ENCODE data around the gene BRD4.

BRD4 gene

GRCh38 chr19:15247107-15248014, 85.0 kb downstream of the BRD4 start:
- no peak for DNase-seq

GRCh38 chr19:15246198-15246481, 86.2 kb downstream of the BRD4 start:
- DNase-seq, result no peak

GRCh38 chr19:15245370-15246197, 86.8 kb downstream of the BRD4 start:
- DNase-seq, result no peak

- DNase-seq, result no peak
Observed at GRCh38 chr19:15244808-15245207, 87.5 kb downstream of the BRD4 start.

- no peak for DNase-seq
Observed at GRCh38 chr19:15244106-15244803, 88.1 kb downstream of the BRD4 start.

- no peak for DNase-seq
Observed at GRCh38 chr19:15243236-15243957, 88.9 kb downstream of the BRD4 start.

- no peak for DNase-seq
Observed at GRCh38 chr19:15241259-15241910, 91.0 kb downstream of the BRD4 start.

- DNase-seq, result no peak
Observed at GRCh38 chr19:15240515-15240914, 91.8 kb downstream of the BRD4 start.

- DNase-seq, result no peak
Observed at GRCh38 chr19:15239337-15239949, 92.9 kb downstream of the BRD4 start.

- no peak for DNase-seq
Observed at GRCh38 chr19:15238639-15239155, 93.6 kb downstream of the BRD4 start.

- no peak for DNase-seq
Observed at GRCh38 chr19:15237759-15238638, 94.3 kb downstream of the BRD4 start.

GRCh38 chr19:15236886-15237285, 95.5 kb downstream of the BRD4 start:
- DNase-seq, result no peak

GRCh38 chr19:15235781-15236180, 96.6 kb downstream of the BRD4 start:
- DNase-seq, result peak; percentile 76 to 88

- no peak for DNase-seq
Observed at GRCh38 chr19:15234431-15235130, 97.8 kb downstream of the BRD4 start.

- DNase-seq, result peak; percentile 23 to 70
Observed at GRCh38 chr19:15231271-15231670, 101.1 kb downstream of the BRD4 start.

- DNase-seq, result no peak
Observed at GRCh38 chr19:15227261-15227660, 105.1 kb downstream of the BRD4 start.

GRCh38 chr19:15225760-15226159, 106.6 kb downstream of the BRD4 start:
- no peak for DNase-seq

- peak; percentile 36 to 71 for DNase-seq
Observed at GRCh38 chr19:15223649-15224361, 108.5 kb downstream of the BRD4 start.
